GM23338 (cell line): Measurements from ENCODE around the gene LTBP2.

Source experiments
- CREB1 ChIP-seq: fragments of 250-450 bp; sonication (Bioruptor Pico); IDR thresholded peaks from 2 replicates; pipeline ENCODE4 v1.5.0; 2020; ENCODE audit warnings: low read depth, mild to moderate bottlenecking, moderate library complexity
- EZH2 ChIP-seq: fragments of 200-600 bp; sonication (generic); IDR thresholded peaks from one replicate; pipeline ENCODE4 v1.8.0; 2017; ENCODE audit warnings: antibody characterized with exemption, mild to moderate bottlenecking, low read depth; ENCODE audit not compliant: unreplicated experiment
- POLR2AphosphoS5 ChIP-seq: IDR thresholded peaks from 2 replicates; pipeline ENCODE4 v1.6.1; 2016; ENCODE audit warnings: antibody characterized with exemption, low read depth
- REST ChIP-seq: IDR thresholded peaks from one replicate; pipeline ENCODE4 v1.6.1; 2018; ENCODE audit warnings: antibody characterized with exemption; ENCODE audit not compliant: unreplicated experiment
- TF ChIP-seq, protein P1 (sequence below), 2 experiments: fragments of 200-600 bp in 1 of 2; sonication (generic) in 1 of 2; conservative IDR thresholded peaks; 2 replicates each; pipeline versions ENCODE4 v1.5.1 to v1.6.1; 2016 to 2017; ENCODE audit warnings: antibody characterized with exemption in 2 of 2, low read depth in 2 of 2, mild to moderate bottlenecking in 2 of 2, moderate library complexity in 1 of 2

GRCh38 chr14:74635847-74636246 lies 23.8 kb upstream of the LTBP2 start:
- TF ChIP-seq, protein P1, sequence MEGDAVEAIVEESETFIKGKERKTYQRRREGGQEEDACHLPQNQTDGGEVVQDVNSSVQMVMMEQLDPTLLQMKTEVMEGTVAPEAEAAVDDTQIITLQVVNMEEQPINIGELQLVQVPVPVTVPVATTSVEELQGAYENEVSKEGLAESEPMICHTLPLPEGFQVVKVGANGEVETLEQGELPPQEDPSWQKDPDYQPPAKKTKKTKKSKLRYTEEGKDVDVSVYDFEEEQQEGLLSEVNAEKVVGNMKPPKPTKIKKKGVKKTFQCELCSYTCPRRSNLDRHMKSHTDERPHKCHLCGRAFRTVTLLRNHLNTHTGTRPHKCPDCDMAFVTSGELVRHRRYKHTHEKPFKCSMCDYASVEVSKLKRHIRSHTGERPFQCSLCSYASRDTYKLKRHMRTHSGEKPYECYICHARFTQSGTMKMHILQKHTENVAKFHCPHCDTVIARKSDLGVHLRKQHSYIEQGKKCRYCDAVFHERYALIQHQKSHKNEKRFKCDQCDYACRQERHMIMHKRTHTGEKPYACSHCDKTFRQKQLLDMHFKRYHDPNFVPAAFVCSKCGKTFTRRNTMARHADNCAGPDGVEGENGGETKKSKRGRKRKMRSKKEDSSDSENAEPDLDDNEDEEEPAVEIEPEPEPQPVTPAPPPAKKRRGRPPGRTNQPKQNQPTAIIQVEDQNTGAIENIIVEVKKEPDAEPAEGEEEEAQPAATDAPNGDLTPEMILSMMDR (conservative IDR thresholded peaks at IDR 0.05; ENCODE audit: low read depth in 2 of 2), result no peak
- no peak for TF ChIP-seq EZH2
- no peak for TF ChIP-seq CREB1 (CRISPR knock-in tag)
- TF ChIP-seq POLR2AphosphoS5, result no peak
- TF ChIP-seq REST, result no peak
